Body of pancreas (tissue), 4 donors: ENCODE results near the gene TGIF2.

ENCODE experiments used
- POLR2A ChIP-seq, 3 donors: fragments of 450-650 bp; IDR thresholded peaks; one replicate each; pipeline ENCODE4 v1.6.1; 2016; ENCODE audit warnings: antibody characterized with exemption in 3 of 3, mild to moderate bottlenecking in 2 of 3
- TF ChIP-seq, protein P1 (sequence below), 7 experiments: fragments of 450-650 bp in 4 of 7; fragments of 200-600 bp in 3 of 7; sonication (generic) in 3 of 7; IDR thresholded peaks; one replicate each; pipeline ENCODE4 v1.5.1; 2016 to 2019; ENCODE audit warnings: antibody characterized with exemption in 7 of 7

DNA sequence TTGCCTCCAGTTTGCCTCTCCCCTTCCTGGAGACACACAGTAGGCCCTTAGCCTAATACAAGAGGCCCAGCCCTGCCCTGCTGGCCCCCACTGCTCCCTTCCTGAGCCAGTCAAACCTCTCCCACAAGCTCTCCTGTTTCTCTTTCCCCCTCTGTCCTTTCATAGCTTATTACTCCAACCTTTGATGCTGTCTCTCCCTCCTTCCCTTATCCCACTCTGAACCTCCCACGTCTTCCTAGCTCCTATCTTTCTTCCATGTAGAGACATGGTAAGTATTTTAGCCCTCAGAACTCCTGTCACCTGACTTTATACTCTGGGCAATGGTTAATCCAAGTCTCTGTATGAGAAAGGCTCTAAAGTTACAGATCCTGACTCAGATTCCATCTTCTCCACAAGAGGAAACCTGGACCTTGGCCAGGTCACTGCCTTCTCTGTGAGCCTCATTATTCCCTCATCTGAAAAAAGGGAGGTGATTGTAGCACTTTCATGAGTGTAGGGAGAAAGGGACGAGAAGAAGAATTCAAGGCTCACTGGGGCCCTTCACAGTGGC, 6.7 kb downstream of the TGIF2 start:
- TF ChIP-seq, protein P1, sequence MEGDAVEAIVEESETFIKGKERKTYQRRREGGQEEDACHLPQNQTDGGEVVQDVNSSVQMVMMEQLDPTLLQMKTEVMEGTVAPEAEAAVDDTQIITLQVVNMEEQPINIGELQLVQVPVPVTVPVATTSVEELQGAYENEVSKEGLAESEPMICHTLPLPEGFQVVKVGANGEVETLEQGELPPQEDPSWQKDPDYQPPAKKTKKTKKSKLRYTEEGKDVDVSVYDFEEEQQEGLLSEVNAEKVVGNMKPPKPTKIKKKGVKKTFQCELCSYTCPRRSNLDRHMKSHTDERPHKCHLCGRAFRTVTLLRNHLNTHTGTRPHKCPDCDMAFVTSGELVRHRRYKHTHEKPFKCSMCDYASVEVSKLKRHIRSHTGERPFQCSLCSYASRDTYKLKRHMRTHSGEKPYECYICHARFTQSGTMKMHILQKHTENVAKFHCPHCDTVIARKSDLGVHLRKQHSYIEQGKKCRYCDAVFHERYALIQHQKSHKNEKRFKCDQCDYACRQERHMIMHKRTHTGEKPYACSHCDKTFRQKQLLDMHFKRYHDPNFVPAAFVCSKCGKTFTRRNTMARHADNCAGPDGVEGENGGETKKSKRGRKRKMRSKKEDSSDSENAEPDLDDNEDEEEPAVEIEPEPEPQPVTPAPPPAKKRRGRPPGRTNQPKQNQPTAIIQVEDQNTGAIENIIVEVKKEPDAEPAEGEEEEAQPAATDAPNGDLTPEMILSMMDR (IDR thresholded peaks at IDR 0.05): no peak
- no peak for TF ChIP-seq POLR2A (IDR thresholded peaks at IDR 0.05)
